CD4-positive, alpha-beta T cell (primary cell): ENCODE data around the gene UBAC2. TPM values are rescaled to one million over a fixed set of nuclear protein-coding genes. Genes with fewer than 3 reads are reported as not detected.
"Not testable (repeated sequence)": the region's sequence is repeated elsewhere in the genome, so short reads cannot be mapped to it uniquely, and the experiment has no call there.

Experiments
- ATAC-seq: fragments of 200-7000 bp; cut with Tn5 transposase; one replicate; pipeline ENCODE4 v1.10.0; 2022; ENCODE audit warnings: mild to moderate bottlenecking; ENCODE audit not compliant: poor library complexity
- CTCF ChIA-PET: fragments of 350-600 bp; sonication (Branson Sonifier 250); formaldehyde crosslinking; loops from one replicate; lab custom pipeline; 2021; ENCODE audit warnings: antibody characterized with exemption, inconsistent platforms; lab: Charles Lee
- POLR2A ChIA-PET: fragments of 350-600 bp; sonication (Branson Sonifier 250); formaldehyde crosslinking; loops from one replicate; lab custom pipeline; 2021; ENCODE audit warnings: antibody characterized with exemption, inconsistent platforms; lab: Charles Lee
- DNase-seq, 14 experiments: peaks; one replicate each; pipeline ENCODE4 v3.0.0-alpha.2; 2013 to 2020; ENCODE audit warnings: mixed read lengths in 2 of 14
- H3K27ac ChIP-seq, 2 donors: one replicate each; pipeline versions ENCODE4 v1.5.1 to v1.7.0; 2013; ENCODE audit warnings: low read length in 2 of 2, low read depth in 1 of 2, mild to moderate bottlenecking in 1 of 2
- H3K27me3 ChIP-seq, 2 experiments: 1 replicate in 1 of 2; 2 replicates in 1 of 2; pipeline versions ENCODE4 v1.6.1 to v1.7.0; 2013; ENCODE audit warnings: low read length in 2 of 2, control low read depth in 1 of 2, mild to moderate bottlenecking in 1 of 2, moderate library complexity in 1 of 2; ENCODE audit not compliant: insufficient read depth in 2 of 2, control insufficient read depth in 1 of 2
- H3K36me3 ChIP-seq: one replicate; pipeline ENCODE4 v1.6.1; 2013; ENCODE audit warnings: low read length, control low read depth; ENCODE audit not compliant: insufficient read depth
- H3K4me1 ChIP-seq: one replicate; pipeline ENCODE4 v1.6.1; 2013; ENCODE audit warnings: low read length, control low read depth; ENCODE audit not compliant: insufficient read depth
- H3K4me3 ChIP-seq: one replicate; pipeline ENCODE4 v1.5.1; 2013; ENCODE audit warnings: mild to moderate bottlenecking, low read length, moderate library complexity
- H3K9me3 ChIP-seq, 2 experiments: 1 replicate in 1 of 2; 2 replicates in 1 of 2; pipeline versions ENCODE4 v1.6.1 to v1.7.0; 2013; ENCODE audit warnings: low read length in 2 of 2, mild to moderate bottlenecking in 2 of 2, control low read depth in 1 of 2, moderate library complexity in 1 of 2; ENCODE audit not compliant: control insufficient read depth in 1 of 2, insufficient read depth in 1 of 2
- H3K27ac Mint-ChIP-seq: one replicate; pipeline ENCODE4 v1.8.0; 2020; ENCODE audit warnings: mixed read lengths
- H3K27me3 Mint-ChIP-seq: one replicate; pipeline ENCODE4 v1.8.0; 2021; ENCODE audit warnings: mixed read lengths
- H3K36me3 Mint-ChIP-seq: one replicate; pipeline ENCODE4 v1.8.0; 2021; ENCODE audit warnings: low read depth, mixed read lengths
- H3K4me1 Mint-ChIP-seq: one replicate; pipeline ENCODE4 v1.8.0; 2021; ENCODE audit warnings: low read depth, mixed read lengths
- H3K4me3 Mint-ChIP-seq: one replicate; pipeline ENCODE4 v1.8.0; 2020; ENCODE audit warnings: mild to moderate bottlenecking, mixed read lengths
- H3K9me3 Mint-ChIP-seq: one replicate; pipeline ENCODE4 v1.8.0; 2020; ENCODE audit warnings: mixed read lengths
- CTCF ChIP-seq: fragments of 200-600 bp; IDR thresholded peaks from one replicate; pipeline ENCODE4 v1.8.0; 2022; ENCODE audit warnings: antibody characterized with exemption, mild to moderate bottlenecking
- intact Hi-C, 2 experiments: fragments of 100-400 bp; cut with DNase I in 1 of 2; cut with micrococcal nuclease in 1 of 2; formaldehyde crosslinking; loops; one replicate each; pipeline versions ENCODE4 v1.15.1 to v1.9.0; 2023 to 2025; cut with DNase I, micrococcal nuclease
- total RNA-seq, 174 experiments: library from RNA in 2 of 174; stranded (reverse) in 2 of 174; gene quantifications; one replicate each; pipeline ENCODE4 v1.2.3 and lab custom pipeline; 2021 to 2026

The UBAC2 gene
- total RNA-seq, 2 experiments from 2014 or later: 59.8 to 67.4 TPM

- Histone ChIP-seq H3K4me1 (peaks cover 73% of the 10 kb centered on the region), H3K36me3 (peaks cover 20% of the 10 kb centered on the region), H3K27me3 (no peaks in the 10 kb centered on the region), H3K27ac (peak overlapping the region; percentile 20 to 57), H3K4me3 (no peak overlapping the region), H3K9me3 (no peaks in the 10 kb centered on the region)
- H3K27ac Mint-ChIP-seq: peak overlapping the region; percentile 88
- CTCF ChIA-PET: interaction anchor here (0.8 to 5.9 kb wide), 22 partner anchors 12 to 210 kb away, joined by 3 to 77 read pairs (median 6); partner anchors contain the start of gene GPR183
- no peak overlapping the region for H3K4me3 Mint-ChIP-seq
- ATAC-seq (no peak), DNase-seq (peak in 1 of 14 experiments; percentile 6)
- POLR2A ChIA-PET: interaction anchor here (0.6 to 2.4 kb wide), 13 partner anchors 11 to 117 kb away, joined by 3 to 16 read pairs (median 3); partner anchors contain the start of gene GPR183
- no peaks in the 10 kb centered on the region for H3K27me3 Mint-ChIP-seq
- TF ChIP-seq CTCF: no peak
- H3K4me1 Mint-ChIP-seq: peaks cover 68% of the 10 kb centered on the region
- H3K9me3 Mint-ChIP-seq: no peaks in the 10 kb centered on the region
- peaks cover 16% of the 10 kb centered on the region for H3K36me3 Mint-ChIP-seq
- intact Hi-C loops: loop anchor here (5.0 to 10.0 kb wide), 3 partner anchors 36 to 209 kb away; partner anchors contain the start of gene TM9SF2 (in 1 of the 2)
Measured at GRCh38 chr13:99386495-99386894, 185.8 kb downstream of the UBAC2 start.

DNA sequence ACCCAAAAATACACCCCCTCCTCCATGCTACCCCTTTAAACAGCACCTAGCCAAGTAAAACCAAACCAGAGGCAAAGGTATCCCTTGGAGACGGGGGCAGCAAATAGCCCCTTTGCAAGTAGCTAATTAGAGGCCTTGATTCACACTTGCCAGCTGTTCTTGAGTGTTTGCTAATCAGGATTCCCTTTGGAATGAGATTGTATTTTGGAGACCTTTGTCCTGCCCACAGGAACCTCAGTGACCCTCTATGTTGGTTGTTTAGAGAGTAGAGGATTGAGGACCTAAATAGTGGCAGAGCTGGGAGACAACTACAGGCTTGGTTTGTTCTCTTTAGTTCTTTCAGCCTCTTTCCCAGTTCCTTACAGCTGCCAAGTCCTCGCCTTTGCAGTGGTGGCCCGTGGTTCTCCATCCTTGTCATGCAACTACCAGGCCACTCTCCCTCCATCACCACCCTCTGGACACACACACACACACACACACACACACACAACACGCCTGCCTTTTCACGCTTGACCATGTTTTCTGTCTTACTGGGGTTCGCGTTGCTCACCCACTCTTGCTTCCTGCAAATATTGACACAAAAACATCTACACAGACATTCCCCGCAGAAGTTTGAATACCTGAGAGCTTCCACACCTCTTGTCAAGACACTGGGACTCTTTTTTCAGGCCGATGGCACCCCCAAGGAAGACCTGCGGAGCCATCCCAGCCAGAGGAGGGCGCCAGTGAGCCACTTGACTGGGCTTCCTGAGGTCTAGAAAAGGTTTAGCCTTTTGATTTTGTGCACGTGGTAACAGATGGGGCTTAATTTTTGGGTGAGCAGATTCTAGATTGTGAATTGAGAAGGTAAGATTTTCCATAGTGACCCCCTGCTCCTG, 186.5 kb downstream of the UBAC2 start:
- TF ChIP-seq CTCF: peak; percentile 88
- no peaks in the 10 kb centered on the region for H3K9me3 Mint-ChIP-seq
- no peak overlapping the region for H3K4me3 ChIP-seq
- ChIA-PET POLR2A (interaction anchor here (0.6 to 2.4 kb wide), 25 partner anchors 11 to 121 kb away, joined by 3 to 16 read pairs (median 4); partner anchors contain the start of gene GPR183), CTCF (interaction anchor here (0.8 to 5.9 kb wide), 36 partner anchors 11 to 210 kb away, joined by 3 to 77 read pairs (median 4); partner anchors contain the start of gene GPR183)
- no peaks in the 10 kb centered on the region for H3K27me3 ChIP-seq
- H3K27me3 Mint-ChIP-seq: no peaks in the 10 kb centered on the region
- peak overlapping the region; percentile 21 for H3K4me3 Mint-ChIP-seq
- peaks cover 16% of the 10 kb centered on the region for H3K36me3 Mint-ChIP-seq
- intact Hi-C loops: loop anchor here (1.0 to 10.0 kb wide), 4 partner anchors 35 to 210 kb away; partner anchors contain the start of gene TM9SF2 (in 1 of the 2)
- H3K36me3 ChIP-seq: peaks cover 20% of the 10 kb centered on the region
- peak; percentile 81 to 94 (median 88) for DNase-seq
- peak; percentile 22 for ATAC-seq
- H3K4me1 ChIP-seq: peaks cover 67% of the 10 kb centered on the region
- H3K27ac ChIP-seq: peak overlapping the region; percentile 31 to 57
- peaks cover 61% of the 10 kb centered on the region for H3K4me1 Mint-ChIP-seq
- no peaks in the 10 kb centered on the region for H3K9me3 ChIP-seq
- H3K27ac Mint-ChIP-seq: peak overlapping the region; percentile 88

- DNase-seq: peak in 1 of 14 experiments; percentile 4
- H3K9me3 Mint-ChIP-seq: no peaks in the 10 kb centered on the region
- H3K27me3 Mint-ChIP-seq: no peaks in the 10 kb centered on the region
- ATAC-seq: no peak
- H3K4me1 Mint-ChIP-seq: peaks cover 48% of the 10 kb centered on the region
- no peak overlapping the region for H3K4me3 Mint-ChIP-seq
- H3K27ac Mint-ChIP-seq: peak overlapping the region; percentile 88
- peaks cover 54% of the 10 kb centered on the region for H3K4me1 ChIP-seq
- H3K27me3 ChIP-seq: no peaks in the 10 kb centered on the region
- TF ChIP-seq CTCF: no peak
- CTCF ChIA-PET: interaction anchor here (1.3 to 5.9 kb wide), 10 partner anchors 10 to 118 kb away, joined by 3 to 77 read pairs (median 6); no protein-coding TSS in a partner anchor
- H3K36me3 ChIP-seq: peaks cover 20% of the 10 kb centered on the region
- POLR2A ChIA-PET: interaction anchor here (0.6 to 2.4 kb wide), 13 partner anchors 17 to 174 kb away, joined by 3 to 16 read pairs (median 6); partner anchors contain the start of gene GPR183
- H3K27ac ChIP-seq: peak overlapping the region in 1 of 2 donors; percentile 6
- no peak overlapping the region for H3K4me3 ChIP-seq
- peaks cover 10% of the 10 kb centered on the region for H3K36me3 Mint-ChIP-seq
- H3K9me3 ChIP-seq: no peaks in the 10 kb centered on the region
- intact Hi-C loops: loop anchor here (1.0 to 10.0 kb wide), 5 partner anchors 34 to 211 kb away; partner anchors contain the start of gene TM9SF2 (in 1 of the 2)
Measured at GRCh38 chr13:99388334-99388923, 187.8 kb downstream of the UBAC2 start.

DNA sequence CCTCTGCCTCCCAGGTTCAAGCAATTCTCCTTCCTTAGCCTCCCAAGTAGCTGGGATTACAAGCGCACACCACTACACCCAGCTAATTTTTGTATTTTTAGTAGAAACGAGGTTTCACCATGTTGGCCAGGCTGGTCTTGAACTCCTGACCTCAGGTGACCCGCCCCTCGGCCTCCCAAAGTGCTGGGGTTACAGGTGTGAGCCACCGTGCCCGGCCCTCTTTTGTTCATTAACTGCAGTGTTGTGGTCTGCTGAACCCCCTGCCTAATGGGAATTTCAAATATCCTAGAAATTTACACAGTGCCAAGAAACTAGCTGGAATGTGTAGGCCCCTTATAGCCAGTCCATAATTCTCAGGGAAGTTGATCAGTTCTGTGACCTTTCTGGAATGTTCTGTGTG, 188.4 kb downstream of the UBAC2 start:
- ATAC-seq, H3K27me3 ChIP-seq, DNase-seq, H3K4me3 ChIP-seq, H3K36me3 Mint-ChIP-seq, H3K27ac ChIP-seq, H3K4me3 Mint-ChIP-seq, H3K9me3 ChIP-seq, H3K9me3 Mint-ChIP-seq, H3K27me3 Mint-ChIP-seq: not testable (repeated sequence)
- Histone ChIP-seq H3K4me1 (peaks cover 47% of the 10 kb centered on the region), H3K36me3 (peaks cover 20% of the 10 kb centered on the region)
- ChIA-PET POLR2A (interaction anchor here (1.1 to 2.3 kb wide), 6 partner anchors 17 to 74 kb away, joined by 3 to 14 read pairs (median 6); no protein-coding TSS in a partner anchor), CTCF (interaction anchor here (3.4 to 5.9 kb wide), 2 partner anchors 47 to 119 kb away, joined by 34 to 77 read pairs; no protein-coding TSS in a partner anchor)
- intact Hi-C loops: loop anchor here (2.0 to 10.0 kb wide), 4 partner anchors 33 to 212 kb away; partner anchors contain the start of gene TM9SF2 (in 1 of the 2)
- peaks cover 42% of the 10 kb centered on the region for H3K4me1 Mint-ChIP-seq
- peak overlapping the region; percentile 65 for H3K27ac Mint-ChIP-seq
